UCSD-AML1 (cell line): Measurements from ENCODE around the gene CCR2.
"Not testable (repeated sequence)": the region's sequence is repeated elsewhere in the genome, so short reads cannot be mapped to it uniquely, and the experiment has no call there.

Experiments
- DNase-seq: peaks from one replicate; lab custom pipeline; 2025; ENCODE audit not compliant: unreplicated experiment; lab: John Stamatoyannopoulos, UW

Gene CCR2

GRCh38 chr3:46375814-46376213 is 21.9 kb downstream of the CCR2 start:
- DNase-seq: no peak

GRCh38 chr3:46378426-46378942 is 24.6 kb downstream of the CCR2 start:
- DNase-seq: peak; percentile 78

- DNase-seq: no peak
These were observed 26.7 kb downstream of the CCR2 start for GRCh38 chr3:46380471-46381221.

GRCh38 chr3:46381625-46382024 is 27.7 kb downstream of the CCR2 start:
- no peak for DNase-seq

GRCh38 chr3:46383211-46383950 is 29.5 kb downstream of the CCR2 start:
- DNase-seq: no peak

- DNase-seq: no peak
These were observed 30.0 kb downstream of the CCR2 start for GRCh38 chr3:46383951-46384330.

GRCh38 chr3:46386205-46386604 is 32.3 kb downstream of the CCR2 start:
- DNase-seq: peak; percentile 38

GRCh38 chr3:46388847-46389246 is 34.9 kb downstream of the CCR2 start:
- DNase-seq: not testable (repeated sequence)

- no peak for DNase-seq
These were observed 35.4 kb downstream of the CCR2 start for GRCh38 chr3:46389306-46389705.

- DNase-seq: not testable (repeated sequence)
These were observed 37.6 kb downstream of the CCR2 start for GRCh38 chr3:46391526-46391925.

- no peak for DNase-seq
These were observed 39.1 kb downstream of the CCR2 start for GRCh38 chr3:46393011-46393410.

GRCh38 chr3:46393554-46394434 is 39.9 kb downstream of the CCR2 start:
- DNase-seq: no peak

- DNase-seq: peak; percentile 52
These were observed 41.3 kb downstream of the CCR2 start for GRCh38 chr3:46395210-46395661.

GRCh38 chr3:46395766-46396530 is 42.0 kb downstream of the CCR2 start:
- peak; percentile 50 for DNase-seq

GRCh38 chr3:46397111-46397510 is 43.2 kb downstream of the CCR2 start:
- no peak for DNase-seq

- no peak for DNase-seq
These were observed 44.5 kb downstream of the CCR2 start for GRCh38 chr3:46398186-46398955.

- no peak for DNase-seq
These were observed 45.2 kb downstream of the CCR2 start for GRCh38 chr3:46399098-46399497.

GRCh38 chr3:46399557-46399956 is 45.6 kb downstream of the CCR2 start:
- no peak for DNase-seq

- no peak for DNase-seq
These were observed 46.3 kb downstream of the CCR2 start for GRCh38 chr3:46400000-46400734.
